Measurements from ENCODE around the gene TYW5. TPM values are rescaled to one million over a fixed set of nuclear protein-coding genes. Genes with fewer than 3 reads are reported as not detected.

The TYW5 gene, protein sequence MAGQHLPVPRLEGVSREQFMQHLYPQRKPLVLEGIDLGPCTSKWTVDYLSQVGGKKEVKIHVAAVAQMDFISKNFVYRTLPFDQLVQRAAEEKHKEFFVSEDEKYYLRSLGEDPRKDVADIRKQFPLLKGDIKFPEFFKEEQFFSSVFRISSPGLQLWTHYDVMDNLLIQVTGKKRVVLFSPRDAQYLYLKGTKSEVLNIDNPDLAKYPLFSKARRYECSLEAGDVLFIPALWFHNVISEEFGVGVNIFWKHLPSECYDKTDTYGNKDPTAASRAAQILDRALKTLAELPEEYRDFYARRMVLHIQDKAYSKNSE
- 7.4 and 7.7 TPM in 2 replicates for total RNA-seq

DNA sequence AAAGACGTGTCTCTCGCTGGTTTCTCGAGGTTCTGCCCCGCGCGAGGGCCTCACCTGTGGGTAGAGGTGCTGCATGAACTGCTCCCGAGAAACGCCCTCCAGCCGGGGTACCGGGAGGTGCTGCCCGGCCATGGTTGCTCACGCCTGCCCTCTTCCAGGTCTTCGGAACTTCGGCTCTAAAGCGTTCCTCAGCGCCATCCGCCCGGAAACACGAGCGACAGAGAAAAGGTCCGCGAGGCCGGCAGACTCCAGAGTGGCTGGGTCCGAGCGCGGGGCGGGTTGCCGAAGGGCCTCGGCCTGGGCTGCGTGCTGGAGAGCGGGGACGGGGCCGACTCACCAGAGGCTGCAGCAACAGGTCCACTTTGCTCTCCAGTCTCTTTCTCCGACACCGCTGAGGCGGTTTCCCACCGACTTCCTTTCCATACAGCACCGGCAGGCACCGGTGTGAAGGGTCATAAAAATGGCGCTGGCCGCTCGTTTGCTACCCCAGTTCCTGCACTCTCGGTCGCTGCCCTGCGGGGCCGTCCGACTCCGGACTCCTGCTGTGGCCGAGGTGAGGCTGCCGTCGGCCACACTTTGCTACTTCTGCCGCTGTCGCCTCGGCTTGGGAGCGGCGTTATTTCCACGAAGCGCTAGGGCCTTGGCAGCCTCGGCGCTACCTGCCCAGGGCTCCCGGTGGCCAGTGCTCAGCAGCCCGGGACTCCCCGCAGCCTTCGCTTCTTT lies at the start of gene TYW5, which contains the start of gene MAIP1:
Gene TYW5 (minus strand): TSS at position 153 of the 723 bp plus-strand sequence. CDS start 21 bp downstream, at position 132.
Gene MAIP1 (plus strand): TSS at position 244 of the 723 bp plus-strand sequence. CDS start 217 bp downstream, at position 461.
- DNase-seq: peak; percentile 88

- peak; percentile 51 for DNase-seq
Observed at GRCh38 chr2:200003444-200003843, 48.2 kb upstream of the TYW5 start.

DNA sequence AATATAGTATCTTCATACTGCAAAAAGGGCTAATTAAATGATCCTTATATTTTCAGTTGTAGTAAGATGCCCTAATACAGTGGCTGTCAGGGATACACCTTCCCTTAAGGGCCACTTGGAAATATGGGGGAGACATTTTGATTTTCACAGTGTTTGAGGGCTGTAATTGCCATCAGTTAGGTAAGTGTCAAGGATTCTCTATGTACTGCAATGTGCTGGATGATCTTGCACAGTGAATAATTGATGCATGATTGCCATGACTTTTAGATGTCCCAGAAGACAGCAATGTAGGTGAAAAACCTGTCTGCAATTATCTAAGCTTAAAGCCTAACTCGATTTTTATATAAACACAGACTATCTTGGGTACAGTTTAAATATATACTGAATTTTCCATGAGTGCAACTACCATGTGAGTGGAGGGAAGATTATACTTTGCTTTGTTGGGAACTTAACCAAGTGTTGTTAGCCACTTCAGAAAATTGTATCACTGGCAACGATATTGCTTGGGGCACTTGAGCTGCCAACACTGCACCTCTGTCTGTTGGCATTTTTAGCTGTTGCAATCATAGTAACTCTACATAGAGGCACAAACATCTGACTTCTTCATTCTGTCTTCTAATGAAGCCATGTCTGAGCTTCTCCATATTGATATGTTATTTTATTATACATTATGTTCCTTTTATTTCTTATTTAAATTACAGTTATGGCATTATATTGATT lies 45.3 kb upstream of the TYW5 start:
- DNase-seq: no peak

GRCh38 chr2:199999166-199999565 lies 43.9 kb upstream of the TYW5 start:
- no peak for DNase-seq

- no peak for DNase-seq
Observed at GRCh38 chr2:199997296-199997695, 42.0 kb upstream of the TYW5 start.

DNA sequence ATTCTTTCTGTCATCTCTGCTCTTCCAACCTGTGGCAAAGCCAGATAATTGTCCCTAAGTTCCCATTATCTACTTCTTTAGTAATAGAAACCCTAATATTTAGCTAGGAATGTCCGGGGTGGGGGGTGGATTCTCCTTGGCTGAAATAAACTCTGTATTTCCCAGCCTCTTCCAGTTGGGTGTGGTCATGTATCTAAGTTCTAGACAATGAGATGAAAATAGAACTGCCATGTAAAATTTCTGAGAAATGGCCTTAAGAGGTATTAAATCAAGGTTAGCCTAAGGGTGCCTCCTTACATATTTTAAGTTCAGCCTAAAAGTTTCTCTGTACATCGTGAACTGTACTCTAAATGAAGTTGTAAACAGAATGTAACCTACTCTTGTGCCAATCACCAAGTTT lies 39.6 kb upstream of the TYW5 start:
- no peak for DNase-seq

DNA sequence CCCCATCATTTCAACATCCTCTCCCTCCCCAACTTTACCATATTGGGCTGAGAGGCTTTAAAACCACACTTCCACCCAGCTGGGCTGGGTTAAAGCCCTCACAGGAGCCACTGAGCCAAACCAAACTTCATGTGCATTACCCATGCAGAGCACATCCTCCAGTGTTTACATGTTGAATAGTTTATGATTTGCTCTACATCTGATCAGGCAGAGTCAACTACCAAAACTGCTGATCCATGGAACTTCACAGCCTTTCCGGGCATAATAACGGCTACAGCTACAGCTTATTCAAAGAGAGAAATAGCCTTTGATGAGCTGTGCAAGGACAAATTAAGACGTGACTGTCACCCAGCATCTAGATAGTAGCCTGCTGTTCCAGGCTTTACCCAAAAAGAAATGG lies 39.1 kb upstream of the TYW5 start:
- no peak for DNase-seq

- no peak for DNase-seq
Observed at GRCh38 chr2:199992296-199992695, 37.0 kb upstream of the TYW5 start.

DNA sequence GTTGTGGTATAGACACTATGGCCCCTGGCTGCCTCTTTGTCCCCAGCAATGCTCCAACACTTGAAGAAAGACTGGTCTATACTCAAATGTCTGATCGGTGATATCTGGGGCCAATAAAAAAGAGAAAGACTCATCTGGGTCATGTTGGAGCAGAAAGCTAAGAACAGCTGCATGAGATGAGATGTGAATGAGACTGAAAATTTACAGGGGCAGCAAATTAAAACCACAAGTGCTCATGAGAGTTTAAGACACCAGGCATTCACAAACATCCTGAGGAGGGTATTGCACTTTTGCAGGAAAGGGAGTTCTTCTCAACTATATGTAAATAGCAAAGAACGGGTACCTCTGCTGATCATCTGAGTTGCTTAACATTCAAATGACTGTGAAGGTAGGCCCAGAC lies 36.4 kb upstream of the TYW5 start:
- no peak for DNase-seq

GRCh38 chr2:199989822-199990221 lies 34.5 kb upstream of the TYW5 start:
- no peak for DNase-seq

GRCh38 chr2:199988151-199988550 lies 32.9 kb upstream of the TYW5 start:
- DNase-seq: peak; percentile 83

DNA sequence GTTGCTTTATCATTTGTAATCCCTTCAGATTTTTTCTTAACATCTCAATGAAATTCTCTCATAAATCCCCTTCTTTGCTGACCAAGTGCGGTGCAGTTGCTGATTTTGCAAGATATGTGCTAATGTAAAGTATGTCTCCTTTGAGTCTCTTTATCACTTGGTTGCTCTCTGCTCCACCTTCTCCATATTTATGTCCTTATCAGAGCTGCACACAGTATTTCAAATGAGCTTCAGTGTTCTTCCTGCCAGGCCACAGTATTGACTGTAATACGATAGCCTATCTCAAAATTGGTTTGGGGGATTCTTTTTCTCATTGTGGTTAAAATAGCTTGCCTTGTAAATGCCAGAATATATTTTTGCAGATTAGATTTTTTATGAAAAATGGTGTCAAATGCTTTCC lies 32.3 kb upstream of the TYW5 start:
- DNase-seq: no peak

DNA sequence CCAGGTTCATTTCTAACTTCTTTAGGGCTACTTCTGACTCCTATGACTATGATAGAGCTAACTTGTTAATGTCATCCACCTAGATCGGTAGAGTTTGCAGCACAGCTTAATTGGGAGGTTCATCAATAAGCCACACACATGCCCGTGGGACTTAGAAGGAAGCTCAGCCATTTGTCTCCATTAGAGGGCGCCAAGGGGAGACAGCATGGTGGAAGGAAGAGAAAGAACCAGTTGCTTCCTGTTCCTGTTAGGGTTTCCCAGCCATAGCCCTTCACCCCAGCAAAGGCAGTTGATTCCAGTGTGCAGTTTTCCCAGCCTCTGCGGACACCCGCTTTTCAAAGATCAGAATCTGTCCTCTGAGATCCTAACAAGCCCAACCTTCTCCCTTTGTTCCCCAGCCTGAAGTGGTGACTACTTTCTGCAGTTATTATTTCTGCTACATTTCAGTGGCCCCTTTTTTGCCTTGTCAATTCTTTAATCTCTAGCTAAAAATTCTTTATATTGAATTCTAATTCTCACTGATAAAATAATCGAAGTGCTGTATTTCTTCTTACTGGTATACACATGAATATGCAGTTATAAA lies 30.4 kb upstream of the TYW5 start:
- peak; percentile 60 for DNase-seq

GRCh38 chr2:199984755-199985154 lies 29.5 kb upstream of the TYW5 start:
- DNase-seq: no peak

DNA sequence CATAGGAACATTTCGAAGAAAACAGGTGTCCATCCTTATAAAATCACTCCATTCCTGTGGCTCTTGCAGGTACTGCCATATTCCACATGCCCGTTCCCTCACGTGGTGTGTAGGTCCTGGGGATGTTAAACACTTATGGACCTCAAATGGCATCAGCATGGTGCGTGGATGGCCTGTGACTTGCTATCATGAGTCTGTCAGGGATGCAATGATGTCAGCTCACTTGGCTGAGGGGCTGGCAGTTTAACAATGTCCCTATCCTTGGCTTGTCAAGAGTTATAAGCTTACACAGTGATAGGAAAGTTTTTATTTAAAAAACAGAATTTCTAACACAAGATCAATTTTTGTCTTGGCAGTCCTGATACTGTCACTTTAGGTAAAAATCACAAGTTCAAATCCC lies 28.9 kb upstream of the TYW5 start:
- no peak for DNase-seq

DNA sequence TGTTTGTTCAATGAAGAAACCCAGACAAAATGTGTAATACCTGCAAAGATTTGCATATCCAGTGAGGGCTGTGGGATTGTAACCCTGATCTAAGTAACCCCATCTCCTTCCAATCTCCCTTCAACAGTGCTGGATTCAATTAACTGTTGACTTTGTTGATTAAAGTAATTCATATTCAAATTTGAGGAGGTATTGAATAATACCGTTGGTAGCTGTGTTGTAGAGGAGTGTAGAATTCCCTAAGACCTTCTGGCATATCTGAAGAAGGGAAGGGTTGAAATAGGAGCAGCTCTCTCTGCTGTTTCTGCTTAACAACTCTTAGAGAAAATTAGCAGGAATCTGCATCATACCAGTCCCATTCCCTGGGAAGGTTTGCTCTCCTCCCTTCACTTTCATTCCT lies 28.2 kb upstream of the TYW5 start:
- DNase-seq: no peak

DNA sequence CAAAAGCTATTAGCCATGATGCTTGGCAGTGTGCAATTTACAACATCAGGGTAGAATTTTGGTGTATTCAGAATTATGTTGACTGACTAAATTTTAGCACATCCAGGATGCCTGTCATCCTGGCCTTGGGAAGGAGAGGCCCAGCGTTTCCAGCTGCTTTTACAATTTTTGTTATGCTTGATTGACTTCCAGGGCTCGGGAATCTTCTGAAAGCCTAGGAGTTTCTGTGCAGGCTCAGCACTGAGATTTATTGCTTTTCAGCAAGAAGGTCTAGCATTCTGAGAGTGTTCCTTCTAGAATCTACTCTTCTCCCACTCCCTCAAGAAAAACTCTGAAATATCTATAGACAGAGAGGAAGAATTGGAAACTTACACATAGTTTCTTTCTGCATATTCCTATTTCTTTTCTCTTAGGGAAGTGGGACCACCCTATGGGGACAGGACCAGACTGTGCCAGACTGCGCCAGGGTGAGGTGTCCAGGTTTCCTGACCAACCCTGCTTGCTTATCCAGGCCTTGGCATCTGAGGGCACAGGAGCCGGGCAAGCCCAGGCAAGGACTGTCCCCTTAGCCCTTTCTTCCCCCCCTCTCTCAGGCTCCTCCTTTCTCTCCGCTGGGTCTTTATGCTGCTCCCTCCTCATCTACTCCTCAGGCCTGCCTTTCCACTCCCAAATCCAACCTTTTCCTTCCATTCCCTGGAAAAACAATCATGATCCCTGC lies 27.0 kb upstream of the TYW5 start:
- DNase-seq: no peak

DNA sequence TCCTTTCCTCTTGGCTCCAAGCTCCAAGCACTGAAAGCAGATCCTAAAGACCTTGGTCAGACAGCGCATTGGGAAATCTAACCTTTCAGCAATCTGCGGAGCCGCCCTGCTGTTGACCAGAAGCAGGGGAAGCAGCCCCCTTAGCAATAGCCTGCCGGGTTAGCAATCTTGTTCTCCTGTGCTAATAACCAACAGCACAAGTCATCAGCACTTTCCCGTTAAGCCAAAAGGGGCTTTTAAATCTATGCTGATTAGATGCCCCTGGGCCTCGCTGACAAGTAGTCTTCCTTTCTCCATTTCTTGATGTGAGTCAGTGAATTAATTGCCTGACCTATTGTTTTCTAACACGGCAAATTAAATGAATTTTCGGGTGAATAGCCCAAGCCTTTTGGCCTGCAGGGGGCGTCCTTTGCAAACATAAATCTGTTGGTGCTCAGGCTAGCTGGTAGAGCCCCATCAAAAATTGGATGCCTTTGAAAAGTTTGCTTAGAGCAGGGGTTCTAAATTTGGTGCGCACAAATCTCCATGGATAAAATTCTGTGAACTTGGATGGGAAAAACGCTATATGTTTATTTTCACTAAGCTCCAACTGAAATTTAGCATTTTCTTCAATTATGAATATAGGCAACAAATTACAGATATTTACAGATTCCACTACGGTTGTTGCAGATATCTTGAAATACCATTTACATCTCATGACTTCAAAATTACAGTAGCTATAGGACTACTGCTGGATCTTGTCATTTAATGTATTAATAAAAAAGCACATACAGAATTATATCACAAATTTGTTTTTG lies 24.7 kb upstream of the TYW5 start:
- peak; percentile 92 for DNase-seq

- no peak for DNase-seq
Observed at GRCh38 chr2:199979398-199979797, 24.1 kb upstream of the TYW5 start.

GRCh38 chr2:199977984-199978415 lies 22.7 kb upstream of the TYW5 start:
- DNase-seq: peak; percentile 23

DNA sequence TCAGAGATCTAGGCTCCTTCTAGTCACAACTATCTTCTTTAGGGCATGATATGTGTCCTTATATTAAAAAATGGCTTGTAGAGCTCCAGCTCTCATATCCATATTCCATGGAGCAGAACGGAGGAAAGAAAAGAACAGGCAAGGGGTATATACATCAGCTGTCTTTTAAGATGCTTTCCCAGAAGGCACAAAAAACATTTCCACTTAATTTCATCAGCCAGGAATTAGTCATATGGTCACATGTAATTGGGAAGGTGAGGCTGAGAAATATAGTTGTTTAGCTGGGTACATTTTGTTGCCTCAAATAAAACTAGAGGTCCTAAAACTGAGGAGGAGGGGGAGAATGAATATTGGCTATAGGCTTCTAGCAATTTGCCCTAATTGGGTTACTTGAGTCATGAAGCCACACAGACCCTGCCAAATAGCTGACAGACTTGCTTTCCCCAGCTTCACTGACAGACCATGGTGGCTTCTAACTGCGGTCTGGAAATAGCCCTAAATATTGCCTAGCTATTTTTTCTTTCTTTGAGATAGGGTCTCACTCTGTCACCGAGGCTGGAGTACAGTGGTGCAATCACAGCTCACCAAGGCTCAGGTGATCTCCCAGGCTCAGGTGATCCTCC lies 20.1 kb upstream of the TYW5 start:
- DNase-seq: no peak
